HG03442 (cell line): Measurements from ENCODE around the gene CARD6.
"Not testable (repeated sequence)": the region's sequence is repeated elsewhere in the genome, so short reads cannot be mapped to it uniquely, and the experiment has no call there.

Experiments
- ATAC-seq: cut with Tn5 transposase; IDR thresholded peaks from one replicate; pipeline ENCODE4 v1.9.1; 2021; ENCODE audit warnings: mild to moderate bottlenecking, moderate library complexity; ENCODE audit not compliant: unreplicated experiment

The CARD6 gene

DNA sequence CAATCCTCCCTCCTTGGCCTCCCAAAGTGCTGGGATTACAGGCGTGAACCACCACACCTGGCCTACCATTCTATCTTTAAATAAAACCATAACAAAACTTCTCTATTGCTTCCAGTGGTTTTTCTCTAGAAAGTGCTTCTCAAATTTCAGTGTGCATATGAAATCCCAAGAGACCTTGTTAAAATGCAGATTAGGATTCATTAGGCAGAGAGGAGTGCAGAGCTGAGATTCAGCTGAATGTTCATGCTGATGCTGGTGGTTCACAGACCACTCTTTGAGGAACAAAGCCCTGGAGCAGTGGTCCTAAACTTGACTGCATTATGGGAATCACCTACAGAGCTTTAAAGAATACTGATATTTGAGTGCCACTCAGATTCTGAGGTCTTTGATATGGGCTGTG is 28.2 kb downstream of the CARD6 start:
- ATAC-seq = no peak

DNA sequence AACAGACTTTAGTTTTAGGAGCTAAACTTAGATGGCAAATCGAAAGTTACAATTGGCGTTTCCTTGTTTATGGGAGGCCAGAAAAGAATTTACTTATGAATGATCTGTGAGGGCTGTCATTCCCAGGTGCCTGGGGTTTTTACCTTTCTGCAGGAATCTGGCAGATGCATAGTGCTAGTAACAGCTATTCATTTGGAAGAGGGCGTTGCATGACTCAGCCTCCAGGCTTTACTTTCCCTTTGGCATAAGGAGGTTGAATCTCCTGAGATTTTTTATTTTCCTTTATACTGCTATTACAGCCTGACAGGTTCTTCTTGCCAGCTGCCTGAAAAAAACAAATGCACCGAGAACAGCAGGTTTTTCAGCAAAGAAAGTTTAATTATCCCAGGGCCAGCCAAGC is 30.0 kb downstream of the CARD6 start:
- ATAC-seq = no peak

- not testable (repeated sequence) for ATAC-seq
Observed at GRCh38 chr5:40872253-40872652, 31.1 kb downstream of the CARD6 start.

GRCh38 chr5:40873286-40873880 is 32.2 kb downstream of the CARD6 start:
- ATAC-seq = no peak

- ATAC-seq = no peak
Observed at GRCh38 chr5:40875958-40876357, 34.8 kb downstream of the CARD6 start.

GRCh38 chr5:40877371-40877988 is 36.3 kb downstream of the CARD6 start:
- no peak for ATAC-seq

DNA sequence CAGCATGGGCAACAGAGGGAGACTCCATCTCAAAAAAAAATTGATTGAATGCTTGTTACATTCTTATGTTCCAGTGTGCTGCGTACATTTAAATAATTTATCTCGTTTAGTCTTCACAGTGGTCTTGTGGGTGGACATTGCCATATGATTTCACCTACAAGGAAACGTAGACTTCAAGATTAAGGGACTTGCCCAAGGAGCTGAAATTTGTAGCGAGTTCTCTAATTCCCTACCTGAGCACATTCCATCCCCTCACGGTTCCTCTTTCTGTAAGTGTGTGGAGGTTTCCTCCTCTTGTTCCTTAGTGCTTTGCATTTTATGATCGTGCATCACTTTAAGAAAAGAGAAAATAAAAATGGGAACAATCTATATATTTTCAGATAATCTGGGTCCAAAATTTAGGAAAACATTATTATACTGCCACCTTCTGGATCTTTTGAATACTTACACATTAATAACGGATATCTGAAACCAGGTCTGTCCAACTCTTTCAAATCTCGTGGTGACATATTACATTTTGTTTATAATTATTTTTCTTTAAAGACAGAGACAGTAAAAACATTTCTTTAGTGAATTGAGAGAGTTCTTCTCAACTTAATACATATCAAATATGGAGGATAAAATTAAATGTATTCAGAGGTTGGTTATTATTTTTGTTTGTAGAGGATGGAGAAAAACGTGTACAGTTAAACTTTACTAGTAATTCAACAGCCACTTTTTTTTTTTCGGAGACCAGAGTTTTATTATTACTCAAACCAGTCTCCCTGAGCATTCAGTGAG is 38.2 kb downstream of the CARD6 start:
- ATAC-seq = peak; percentile 65

- no peak for ATAC-seq
Observed at GRCh38 chr5:40882291-40882690, 41.1 kb downstream of the CARD6 start.

GRCh38 chr5:40883051-40883450 is 41.9 kb downstream of the CARD6 start:
- ATAC-seq = not testable (repeated sequence)

DNA sequence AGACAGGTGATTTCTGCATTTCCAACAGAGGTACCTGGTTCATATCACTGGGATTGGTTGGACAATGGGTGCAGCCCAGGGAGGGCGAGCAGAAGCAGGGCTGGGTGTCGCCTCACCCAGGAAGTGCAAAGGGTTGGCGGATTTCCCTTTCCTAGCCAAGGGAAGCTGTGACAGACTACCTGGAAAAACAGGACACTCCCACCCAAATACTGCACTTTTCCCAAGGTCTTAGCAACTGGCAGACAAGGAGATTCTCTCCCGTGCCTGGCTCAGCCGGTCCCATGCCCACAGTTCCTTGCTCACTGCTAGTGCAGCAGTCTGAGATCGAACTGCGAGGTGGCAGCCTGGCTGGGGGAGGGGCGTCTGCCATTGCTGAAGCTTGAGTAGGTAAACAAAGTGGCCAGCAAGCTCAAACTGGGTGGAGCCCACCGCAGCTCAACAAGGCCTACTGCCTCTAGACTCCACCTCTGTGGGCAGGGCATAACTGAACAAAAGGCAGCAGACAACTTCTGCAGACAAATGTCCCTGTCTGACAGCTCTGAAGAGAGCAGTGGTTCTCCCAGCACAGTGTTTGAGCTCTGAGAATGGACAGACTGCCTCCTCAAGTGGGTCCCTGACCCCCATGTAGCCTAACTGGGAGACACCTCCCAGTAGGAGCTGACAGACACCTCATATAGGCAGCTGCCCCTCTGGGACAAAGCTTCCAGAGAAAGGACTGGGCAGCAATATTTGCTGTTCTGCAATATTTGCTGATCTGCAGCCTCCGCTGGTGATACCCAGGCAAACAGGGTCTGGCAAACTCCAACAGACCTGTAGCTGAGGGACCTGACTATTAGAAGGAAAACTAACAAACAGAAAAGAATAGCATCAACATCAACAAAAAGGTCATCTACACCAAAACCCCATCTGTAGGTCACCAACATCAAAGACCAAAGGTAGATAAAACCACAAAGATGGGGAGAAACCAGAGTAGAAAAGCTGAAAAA is 54.6 kb downstream of the CARD6 start:
- ATAC-seq = not testable (repeated sequence)

DNA sequence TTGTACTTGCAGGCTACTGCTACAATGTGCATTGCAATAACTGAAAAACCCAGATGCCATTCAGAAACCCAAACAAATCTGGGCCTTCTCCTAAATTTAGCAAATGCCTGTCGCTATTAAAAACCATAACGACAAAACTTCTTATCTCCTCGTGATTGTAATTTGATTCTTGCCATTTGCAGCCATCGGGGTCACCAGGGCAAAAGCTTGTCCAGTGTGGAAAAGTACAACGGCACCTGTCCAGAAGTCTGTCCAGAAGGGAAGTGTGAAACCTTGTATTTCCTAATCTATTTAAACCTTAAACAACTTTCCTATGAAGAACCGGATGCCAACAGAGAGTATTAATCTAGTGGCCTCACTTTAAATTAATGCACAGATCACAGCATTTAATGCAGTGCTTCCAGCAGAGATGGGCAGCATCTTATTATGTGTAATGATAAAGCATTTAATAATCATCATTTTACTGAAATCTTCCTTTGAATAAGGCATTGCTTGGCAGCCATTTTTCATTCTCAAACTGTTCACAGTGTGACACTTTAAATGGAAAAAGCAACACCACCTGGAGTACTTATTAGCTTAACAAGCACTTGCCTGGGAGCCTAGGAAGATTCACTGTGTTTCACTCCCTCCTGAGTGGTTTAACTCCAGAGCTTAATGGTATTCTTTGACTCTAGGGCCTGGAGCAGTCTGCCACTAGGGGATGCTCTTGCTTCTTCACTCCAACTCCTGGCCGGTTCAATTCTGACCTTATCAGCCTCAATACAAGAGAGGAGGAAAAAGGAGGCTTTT is 63.2 kb downstream of the CARD6 start:
- ATAC-seq = peak; percentile 95

DNA sequence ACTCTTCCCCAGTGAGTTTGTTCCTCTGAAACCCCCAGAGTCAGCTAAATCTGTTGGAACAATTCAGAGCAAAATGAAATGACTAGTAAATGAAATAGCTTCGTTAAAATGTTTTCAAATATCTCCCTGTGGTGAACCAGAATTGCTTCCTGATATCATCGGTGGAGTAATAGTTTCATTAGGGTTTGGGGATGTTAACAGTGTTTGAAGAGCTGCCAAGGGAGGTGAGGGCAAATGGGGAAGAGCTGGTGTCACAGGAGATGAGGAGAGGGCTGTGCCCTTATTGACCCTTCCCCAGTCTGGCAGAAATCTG is 63.8 kb downstream of the CARD6 start:
- ATAC-seq = no peak

DNA sequence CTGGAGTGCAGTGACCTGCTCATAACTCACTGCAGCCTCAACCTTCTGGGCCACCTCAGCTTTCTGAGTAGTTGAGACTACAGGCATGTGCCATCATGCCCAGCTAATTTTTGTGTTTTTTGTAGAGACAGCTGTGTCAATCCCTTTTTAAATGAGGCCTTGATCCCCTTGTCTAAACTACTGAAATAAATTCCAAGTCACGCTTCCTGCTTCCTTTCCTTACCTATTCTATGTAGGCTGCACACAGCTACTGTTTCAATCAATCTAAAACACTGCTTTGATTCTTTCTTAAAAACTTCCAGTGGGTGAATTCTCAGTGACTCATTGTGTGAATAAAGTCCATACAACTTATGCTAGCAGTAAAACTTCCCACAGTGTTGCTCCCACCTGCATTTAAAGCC is 65.2 kb downstream of the CARD6 start:
- ATAC-seq = no peak

- no peak for ATAC-seq
Observed at GRCh38 chr5:40909264-40909663, 68.1 kb downstream of the CARD6 start, which contains the start of gene C7. Gene C7 (plus strand): TSS chr5:40909497. CDS start chr5:40909611, 114 bp downstream.

DNA sequence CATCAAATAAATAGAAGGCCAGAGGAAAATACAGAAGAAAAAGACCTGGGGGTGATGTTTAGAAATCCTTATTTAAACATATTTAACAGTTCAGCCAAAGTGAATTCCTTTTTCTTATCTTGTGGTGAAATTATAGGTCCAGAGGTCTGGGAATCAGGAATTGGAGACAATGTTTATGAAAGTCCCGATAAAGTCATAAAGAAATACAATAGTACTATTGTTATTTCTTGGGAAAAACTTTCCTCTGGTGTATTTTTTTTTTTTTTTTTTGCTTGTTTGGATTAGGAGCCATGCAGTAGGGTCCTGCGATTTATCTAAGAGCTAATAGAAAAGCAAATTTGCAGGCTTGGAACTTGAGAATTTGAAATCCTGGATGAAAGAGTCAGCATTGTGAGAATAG is 68.6 kb downstream of the CARD6 start:
- no peak for ATAC-seq
